ENCODE measurements around the gene KCTD2. TPM values are rescaled to one million over a fixed set of nuclear protein-coding genes. Genes with fewer than 3 reads are reported as not detected.

KCTD2 gene
- total and polyA plus RNA-seq, 9 of the 15 experiments (the other 6 are each of a cell fraction or from before 2014, with no cell fraction given) = 1.7 to 32.9 (median 15.8) TPM

DNA sequence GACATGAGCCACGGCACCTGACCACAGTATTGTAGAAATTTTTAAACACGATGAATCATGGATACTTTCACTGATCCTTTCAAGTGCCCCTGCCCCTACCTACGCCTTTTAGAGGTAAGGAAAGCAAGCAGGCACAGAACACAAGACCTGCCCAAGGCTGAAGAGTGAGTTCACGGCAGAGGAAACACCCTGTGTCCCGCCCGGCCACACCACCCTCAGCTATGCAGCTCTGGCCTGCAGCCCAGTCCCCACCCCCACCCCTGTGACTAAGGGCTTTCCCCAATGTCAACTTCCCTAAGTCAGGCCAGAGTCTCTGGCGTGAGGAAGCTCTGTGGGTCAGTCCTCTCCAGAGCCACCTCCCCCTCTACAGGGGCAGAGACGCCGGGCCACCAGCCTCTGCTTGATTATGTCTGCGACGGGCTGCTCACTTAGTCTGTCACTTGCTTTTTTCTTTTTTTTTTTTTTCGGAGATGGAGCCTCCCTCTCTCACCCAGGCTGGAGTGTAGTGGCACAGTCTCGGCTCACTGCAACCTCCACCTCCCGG, 49.1 kb downstream of the KCTD2 start (continued):
- TF ChIP-seq, protein P1, sequence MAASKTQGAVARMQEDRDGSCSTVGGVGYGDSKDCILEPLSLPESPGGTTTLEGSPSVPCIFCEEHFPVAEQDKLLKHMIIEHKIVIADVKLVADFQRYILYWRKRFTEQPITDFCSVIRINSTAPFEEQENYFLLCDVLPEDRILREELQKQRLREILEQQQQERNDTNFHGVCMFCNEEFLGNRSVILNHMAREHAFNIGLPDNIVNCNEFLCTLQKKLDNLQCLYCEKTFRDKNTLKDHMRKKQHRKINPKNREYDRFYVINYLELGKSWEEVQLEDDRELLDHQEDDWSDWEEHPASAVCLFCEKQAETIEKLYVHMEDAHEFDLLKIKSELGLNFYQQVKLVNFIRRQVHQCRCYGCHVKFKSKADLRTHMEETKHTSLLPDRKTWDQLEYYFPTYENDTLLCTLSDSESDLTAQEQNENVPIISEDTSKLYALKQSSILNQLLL (CRISPR knock-in tag; IDR thresholded peaks at IDR 0.05; ENCODE audit: borderline replicate concordance) = no peak
- TF ChIP-seq PTTG1 (tag; IDR thresholded peaks at IDR 0.05; ENCODE audit: low read depth) (no peak), MED1 (CRISPR knock-in tag; IDR thresholded peaks at IDR 0.05; ENCODE audit: borderline replicate concordance) (no peak), POLR2B (IDR thresholded peaks at IDR 0.05; ENCODE audit: low read depth, partially characterized antibody) (peak; percentile 20), ZBED1 (IDR thresholded peaks at IDR 0.05) (no peak), ZNF354B (CRISPR knock-in tag; IDR thresholded peaks at IDR 0.05) (no peak), ZNF778 (CRISPR knock-in tag; IDR thresholded peaks at IDR 0.05) (no peak), NR2F6 (CRISPR knock-in tag; IDR thresholded peaks at IDR 0.05) (no peak)
- TF ChIP-seq, protein P2, sequence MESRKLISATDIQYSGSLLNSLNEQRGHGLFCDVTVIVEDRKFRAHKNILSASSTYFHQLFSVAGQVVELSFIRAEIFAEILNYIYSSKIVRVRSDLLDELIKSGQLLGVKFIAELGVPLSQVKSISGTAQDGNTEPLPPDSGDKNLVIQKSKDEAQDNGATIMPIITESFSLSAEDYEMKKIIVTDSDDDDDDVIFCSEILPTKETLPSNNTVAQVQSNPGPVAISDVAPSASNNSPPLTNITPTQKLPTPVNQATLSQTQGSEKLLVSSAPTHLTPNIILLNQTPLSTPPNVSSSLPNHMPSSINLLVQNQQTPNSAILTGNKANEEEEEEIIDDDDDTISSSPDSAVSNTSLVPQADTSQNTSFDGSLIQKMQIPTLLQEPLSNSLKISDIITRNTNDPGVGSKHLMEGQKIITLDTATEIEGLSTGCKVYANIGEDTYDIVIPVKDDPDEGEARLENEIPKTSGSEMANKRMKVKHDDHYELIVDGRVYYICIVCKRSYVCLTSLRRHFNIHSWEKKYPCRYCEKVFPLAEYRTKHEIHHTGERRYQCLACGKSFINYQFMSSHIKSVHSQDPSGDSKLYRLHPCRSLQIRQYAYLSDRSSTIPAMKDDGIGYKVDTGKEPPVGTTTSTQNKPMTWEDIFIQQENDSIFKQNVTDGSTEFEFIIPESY (CRISPR knock-in tag; IDR thresholded peaks at IDR 0.05) = no peak
- TF ChIP-seq, protein P3, sequence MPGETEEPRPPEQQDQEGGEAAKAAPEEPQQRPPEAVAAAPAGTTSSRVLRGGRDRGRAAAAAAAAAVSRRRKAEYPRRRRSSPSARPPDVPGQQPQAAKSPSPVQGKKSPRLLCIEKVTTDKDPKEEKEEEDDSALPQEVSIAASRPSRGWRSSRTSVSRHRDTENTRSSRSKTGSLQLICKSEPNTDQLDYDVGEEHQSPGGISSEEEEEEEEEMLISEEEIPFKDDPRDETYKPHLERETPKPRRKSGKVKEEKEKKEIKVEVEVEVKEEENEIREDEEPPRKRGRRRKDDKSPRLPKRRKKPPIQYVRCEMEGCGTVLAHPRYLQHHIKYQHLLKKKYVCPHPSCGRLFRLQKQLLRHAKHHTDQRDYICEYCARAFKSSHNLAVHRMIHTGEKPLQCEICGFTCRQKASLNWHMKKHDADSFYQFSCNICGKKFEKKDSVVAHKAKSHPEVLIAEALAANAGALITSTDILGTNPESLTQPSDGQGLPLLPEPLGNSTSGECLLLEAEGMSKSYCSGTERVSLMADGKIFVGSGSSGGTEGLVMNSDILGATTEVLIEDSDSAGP (CRISPR knock-in tag; IDR thresholded peaks at IDR 0.05) = no peak
- TF ChIP-seq, protein P4, sequence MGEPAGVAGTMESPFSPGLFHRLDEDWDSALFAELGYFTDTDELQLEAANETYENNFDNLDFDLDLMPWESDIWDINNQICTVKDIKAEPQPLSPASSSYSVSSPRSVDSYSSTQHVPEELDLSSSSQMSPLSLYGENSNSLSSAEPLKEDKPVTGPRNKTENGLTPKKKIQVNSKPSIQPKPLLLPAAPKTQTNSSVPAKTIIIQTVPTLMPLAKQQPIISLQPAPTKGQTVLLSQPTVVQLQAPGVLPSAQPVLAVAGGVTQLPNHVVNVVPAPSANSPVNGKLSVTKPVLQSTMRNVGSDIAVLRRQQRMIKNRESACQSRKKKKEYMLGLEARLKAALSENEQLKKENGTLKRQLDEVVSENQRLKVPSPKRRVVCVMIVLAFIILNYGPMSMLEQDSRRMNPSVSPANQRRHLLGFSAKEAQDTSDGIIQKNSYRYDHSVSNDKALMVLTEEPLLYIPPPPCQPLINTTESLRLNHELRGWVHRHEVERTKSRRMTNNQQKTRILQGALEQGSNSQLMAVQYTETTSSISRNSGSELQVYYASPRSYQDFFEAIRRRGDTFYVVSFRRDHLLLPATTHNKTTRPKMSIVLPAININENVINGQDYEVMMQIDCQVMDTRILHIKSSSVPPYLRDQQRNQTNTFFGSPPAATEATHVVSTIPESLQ (CRISPR knock-in tag; IDR thresholded peaks at IDR 0.05) = no peak
- TF ChIP-seq, protein P5, sequence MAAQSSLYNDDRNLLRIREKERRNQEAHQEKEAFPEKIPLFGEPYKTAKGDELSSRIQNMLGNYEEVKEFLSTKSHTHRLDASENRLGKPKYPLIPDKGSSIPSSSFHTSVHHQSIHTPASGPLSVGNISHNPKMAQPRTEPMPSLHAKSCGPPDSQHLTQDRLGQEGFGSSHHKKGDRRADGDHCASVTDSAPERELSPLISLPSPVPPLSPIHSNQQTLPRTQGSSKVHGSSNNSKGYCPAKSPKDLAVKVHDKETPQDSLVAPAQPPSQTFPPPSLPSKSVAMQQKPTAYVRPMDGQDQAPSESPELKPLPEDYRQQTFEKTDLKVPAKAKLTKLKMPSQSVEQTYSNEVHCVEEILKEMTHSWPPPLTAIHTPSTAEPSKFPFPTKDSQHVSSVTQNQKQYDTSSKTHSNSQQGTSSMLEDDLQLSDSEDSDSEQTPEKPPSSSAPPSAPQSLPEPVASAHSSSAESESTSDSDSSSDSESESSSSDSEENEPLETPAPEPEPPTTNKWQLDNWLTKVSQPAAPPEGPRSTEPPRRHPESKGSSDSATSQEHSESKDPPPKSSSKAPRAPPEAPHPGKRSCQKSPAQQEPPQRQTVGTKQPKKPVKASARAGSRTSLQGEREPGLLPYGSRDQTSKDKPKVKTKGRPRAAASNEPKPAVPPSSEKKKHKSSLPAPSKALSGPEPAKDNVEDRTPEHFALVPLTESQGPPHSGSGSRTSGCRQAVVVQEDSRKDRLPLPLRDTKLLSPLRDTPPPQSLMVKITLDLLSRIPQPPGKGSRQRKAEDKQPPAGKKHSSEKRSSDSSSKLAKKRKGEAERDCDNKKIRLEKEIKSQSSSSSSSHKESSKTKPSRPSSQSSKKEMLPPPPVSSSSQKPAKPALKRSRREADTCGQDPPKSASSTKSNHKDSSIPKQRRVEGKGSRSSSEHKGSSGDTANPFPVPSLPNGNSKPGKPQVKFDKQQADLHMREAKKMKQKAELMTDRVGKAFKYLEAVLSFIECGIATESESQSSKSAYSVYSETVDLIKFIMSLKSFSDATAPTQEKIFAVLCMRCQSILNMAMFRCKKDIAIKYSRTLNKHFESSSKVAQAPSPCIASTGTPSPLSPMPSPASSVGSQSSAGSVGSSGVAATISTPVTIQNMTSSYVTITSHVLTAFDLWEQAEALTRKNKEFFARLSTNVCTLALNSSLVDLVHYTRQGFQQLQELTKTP (IDR thresholded peaks at IDR 0.05; ENCODE audit: low read depth in 1 of 2, partially characterized antibody in 2 of 2) = peak in 1 of 2 experiments; percentile 47
- TF ChIP-seq, protein P6, sequence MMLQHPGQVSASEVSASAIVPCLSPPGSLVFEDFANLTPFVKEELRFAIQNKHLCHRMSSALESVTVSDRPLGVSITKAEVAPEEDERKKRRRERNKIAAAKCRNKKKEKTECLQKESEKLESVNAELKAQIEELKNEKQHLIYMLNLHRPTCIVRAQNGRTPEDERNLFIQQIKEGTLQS (IDR thresholded peaks at IDR 0.05) = peak; percentile 34; the same call in 1 of the 2 replicates
- TF ChIP-seq, protein P6 (CRISPR knock-in tag; conservative IDR thresholded peaks at IDR 0.05) = no peak
- TF ChIP-seq, protein P7, sequence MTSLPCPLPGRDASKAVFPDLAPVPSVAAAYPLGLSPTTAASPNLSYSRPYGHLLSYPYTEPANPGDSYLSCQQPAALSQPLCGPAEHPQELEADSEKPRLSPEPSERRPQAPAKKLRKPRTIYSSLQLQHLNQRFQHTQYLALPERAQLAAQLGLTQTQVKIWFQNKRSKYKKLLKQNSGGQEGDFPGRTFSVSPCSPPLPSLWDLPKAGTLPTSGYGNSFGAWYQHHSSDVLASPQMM (CRISPR knock-in tag; IDR thresholded peaks at IDR 0.05) = no peak
